Endothelial cell (in vitro differentiated cells): Measurements from ENCODE around the gene NKAIN2. TPM values are rescaled to one million over a fixed set of nuclear protein-coding genes. Genes with fewer than 3 reads are reported as not detected.

Experiments used
- DNase-seq: peaks from one replicate; pipeline ENCODE4 v3.0.0; 2021; ENCODE audit warnings: low spot score
- H3K27ac Mint-ChIP-seq: one replicate; pipeline ENCODE4 v1.8.0; 2021; ENCODE audit warnings: mixed read lengths, inconsistent platforms; ENCODE audit not compliant: unreplicated experiment
- H3K27me3 Mint-ChIP-seq: one replicate; pipeline ENCODE4 v1.8.0; 2021; ENCODE audit warnings: mild to moderate bottlenecking, moderate library complexity, mixed read lengths, inconsistent platforms; ENCODE audit not compliant: unreplicated experiment
- H3K36me3 Mint-ChIP-seq: one replicate; pipeline ENCODE4 v1.8.0; 2021; ENCODE audit warnings: mild to moderate bottlenecking, low read depth, mixed read lengths, inconsistent platforms; ENCODE audit not compliant: unreplicated experiment
- H3K4me1 Mint-ChIP-seq: one replicate; pipeline ENCODE4 v1.8.0; 2021; ENCODE audit warnings: mild to moderate bottlenecking, mixed read lengths, inconsistent platforms; ENCODE audit not compliant: unreplicated experiment
- H3K4me3 Mint-ChIP-seq: one replicate; pipeline ENCODE4 v1.8.0; 2021; ENCODE audit warnings: mild to moderate bottlenecking, mixed read lengths, inconsistent platforms; ENCODE audit not compliant: unreplicated experiment
- H3K9me3 Mint-ChIP-seq: one replicate; pipeline ENCODE4 v1.8.0; 2021; ENCODE audit warnings: mixed read lengths, inconsistent platforms; ENCODE audit not compliant: unreplicated experiment
- total RNA-seq: library from RNA; stranded (reverse); fragmentation: NEBNext Ultra II Directional; extraction: Animal tissue kit (Norgen Biotek cat#: 25700); gene quantifications from one replicate; pipeline ENCODE4 v1.2.1, GENCODE V29; 2021; ENCODE audit not compliant: unreplicated experiment
- TF ChIP-seq, protein P1 (sequence below): fragments of 200-600 bp; sonication (generic); IDR thresholded peaks from one replicate; pipeline ENCODE4 v1.5.0; 2021; ENCODE audit warnings: antibody characterized with exemption; ENCODE audit not compliant: unreplicated experiment

Gene NKAIN2
- total RNA-seq, 1 donor from 2014 or later: 9.5 TPM

DNA sequence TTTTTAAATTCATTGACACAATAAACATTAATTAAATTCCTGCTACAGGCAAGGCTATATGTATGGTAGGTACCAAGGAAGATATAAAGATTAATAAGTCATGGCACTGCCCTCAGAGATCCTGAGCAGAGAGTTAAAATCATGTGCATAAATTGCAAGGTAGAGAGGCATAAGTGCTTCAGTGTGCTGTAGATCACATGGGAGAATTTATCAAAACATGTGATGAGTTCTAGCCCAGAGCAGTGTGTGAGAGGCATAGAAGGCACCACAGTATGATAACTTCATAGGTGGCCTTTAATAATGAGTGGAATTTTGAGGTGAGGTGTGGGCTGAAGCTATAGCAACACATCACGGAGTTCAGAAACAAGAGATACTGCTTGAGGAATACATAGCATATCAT is 692.7 kb downstream of the NKAIN2 start:
- H3K9me3 Mint-ChIP-seq: no peaks in the 10 kb centered on the region
- DNase-seq: no peak
- H3K27me3 Mint-ChIP-seq: no peaks in the 10 kb centered on the region
- no peak overlapping the region for H3K4me3 Mint-ChIP-seq
- H3K36me3 Mint-ChIP-seq: no peaks in the 10 kb centered on the region
- no peaks in the 10 kb centered on the region for H3K4me1 Mint-ChIP-seq
- TF ChIP-seq, protein P1, sequence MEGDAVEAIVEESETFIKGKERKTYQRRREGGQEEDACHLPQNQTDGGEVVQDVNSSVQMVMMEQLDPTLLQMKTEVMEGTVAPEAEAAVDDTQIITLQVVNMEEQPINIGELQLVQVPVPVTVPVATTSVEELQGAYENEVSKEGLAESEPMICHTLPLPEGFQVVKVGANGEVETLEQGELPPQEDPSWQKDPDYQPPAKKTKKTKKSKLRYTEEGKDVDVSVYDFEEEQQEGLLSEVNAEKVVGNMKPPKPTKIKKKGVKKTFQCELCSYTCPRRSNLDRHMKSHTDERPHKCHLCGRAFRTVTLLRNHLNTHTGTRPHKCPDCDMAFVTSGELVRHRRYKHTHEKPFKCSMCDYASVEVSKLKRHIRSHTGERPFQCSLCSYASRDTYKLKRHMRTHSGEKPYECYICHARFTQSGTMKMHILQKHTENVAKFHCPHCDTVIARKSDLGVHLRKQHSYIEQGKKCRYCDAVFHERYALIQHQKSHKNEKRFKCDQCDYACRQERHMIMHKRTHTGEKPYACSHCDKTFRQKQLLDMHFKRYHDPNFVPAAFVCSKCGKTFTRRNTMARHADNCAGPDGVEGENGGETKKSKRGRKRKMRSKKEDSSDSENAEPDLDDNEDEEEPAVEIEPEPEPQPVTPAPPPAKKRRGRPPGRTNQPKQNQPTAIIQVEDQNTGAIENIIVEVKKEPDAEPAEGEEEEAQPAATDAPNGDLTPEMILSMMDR: no peak
- H3K27ac Mint-ChIP-seq: no peak overlapping the region

DNA sequence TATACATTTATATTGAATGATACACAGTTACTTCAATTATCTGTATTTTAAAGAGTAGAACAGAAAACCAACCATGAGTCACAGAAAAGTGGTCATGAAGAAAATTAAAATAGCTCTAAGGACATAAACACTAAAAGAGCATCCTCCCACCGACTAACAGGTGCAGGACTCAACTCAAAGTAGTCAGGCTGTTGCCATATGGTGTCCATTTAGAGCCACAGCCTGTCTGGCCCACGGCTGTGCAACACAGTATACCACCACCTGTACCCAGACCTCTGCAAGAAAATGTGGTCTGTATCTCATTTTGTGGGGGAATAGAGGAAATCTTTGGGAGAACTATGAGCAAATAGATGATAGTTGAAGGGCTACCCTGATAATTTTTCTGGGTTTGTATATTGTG is 708.8 kb downstream of the NKAIN2 start:
- TF ChIP-seq, protein P1: no peak
- peaks cover 3% of the 10 kb centered on the region for H3K4me1 Mint-ChIP-seq
- H3K27ac Mint-ChIP-seq: no peak overlapping the region
- no peaks in the 10 kb centered on the region for H3K36me3 Mint-ChIP-seq
- no peak overlapping the region for H3K4me3 Mint-ChIP-seq
- H3K9me3 Mint-ChIP-seq: no peaks in the 10 kb centered on the region
- H3K27me3 Mint-ChIP-seq: no peaks in the 10 kb centered on the region
- no peak for DNase-seq

DNA sequence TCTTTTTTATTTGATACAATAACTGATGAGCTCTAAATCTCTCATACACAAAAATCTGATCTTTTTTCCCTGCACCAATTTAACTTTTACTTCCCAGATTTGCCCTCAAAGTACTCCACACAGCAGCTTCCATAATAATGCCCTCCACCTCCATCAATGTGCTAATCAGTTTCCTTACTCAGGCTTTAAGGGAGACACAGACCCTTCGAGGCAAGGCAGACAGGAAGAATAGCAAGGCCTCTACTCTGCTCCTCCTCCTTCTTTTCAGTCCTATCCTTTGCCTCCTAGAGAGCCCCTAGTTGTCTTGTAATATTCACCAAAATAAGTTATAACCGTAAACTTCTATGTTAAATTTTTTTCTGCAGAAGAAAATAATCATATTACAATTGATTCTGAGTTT is 713.7 kb downstream of the NKAIN2 start:
- TF ChIP-seq, protein P1: no peak
- DNase-seq: no peak
- Mint-ChIP-seq H3K27me3 (no peaks in the 10 kb centered on the region), H3K4me3 (no peak overlapping the region), H3K4me1 (peaks cover 3% of the 10 kb centered on the region), H3K36me3 (no peaks in the 10 kb centered on the region), H3K27ac (no peak overlapping the region), H3K9me3 (no peaks in the 10 kb centered on the region)

DNA sequence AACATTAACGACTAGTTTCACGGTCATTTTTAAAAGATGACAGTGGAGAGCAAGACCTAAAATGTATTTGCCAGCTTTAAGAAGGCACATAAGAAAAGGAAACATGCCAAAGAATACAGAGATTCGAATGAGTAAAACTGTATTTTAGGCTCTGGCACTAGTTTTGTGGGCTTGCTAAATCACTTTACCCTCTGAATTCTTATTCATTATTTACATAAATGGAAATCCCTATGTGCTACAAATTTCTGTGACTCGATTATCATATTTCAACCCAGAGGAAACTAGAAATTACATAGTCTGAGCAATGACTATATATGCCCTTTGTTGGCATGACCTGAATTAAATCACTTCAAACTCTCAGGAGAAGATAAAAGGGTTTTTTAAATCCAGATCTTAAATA is 716.8 kb downstream of the NKAIN2 start:
- TF ChIP-seq, protein P1: no peak
- H3K4me3 Mint-ChIP-seq: no peak overlapping the region

DNA sequence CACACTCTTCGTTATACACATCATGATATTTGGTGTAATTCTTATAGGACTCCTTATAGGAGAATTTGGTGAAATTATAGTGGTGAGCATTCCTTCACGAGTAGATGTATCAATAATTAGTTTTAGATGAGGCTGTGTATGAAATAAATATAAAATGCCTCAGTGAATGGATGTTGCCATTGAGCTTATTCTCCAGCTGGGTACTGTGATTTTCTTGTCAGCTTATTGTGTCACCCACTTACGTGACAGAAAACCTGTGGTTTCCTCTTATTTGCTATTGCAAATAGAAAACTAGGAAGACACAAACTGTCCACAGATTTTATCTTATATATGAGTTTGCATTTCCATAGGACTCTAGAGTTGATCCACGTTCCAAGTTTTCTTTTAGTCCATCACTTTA is 718.7 kb downstream of the NKAIN2 start:
- no peaks in the 10 kb centered on the region for H3K27me3 Mint-ChIP-seq
- H3K36me3 Mint-ChIP-seq: no peaks in the 10 kb centered on the region
- H3K27ac Mint-ChIP-seq: no peak overlapping the region
- TF ChIP-seq, protein P1: no peak
- no peak overlapping the region for H3K4me3 Mint-ChIP-seq
- no peaks in the 10 kb centered on the region for H3K9me3 Mint-ChIP-seq
- peaks cover 1% of the 10 kb centered on the region for H3K4me1 Mint-ChIP-seq
- DNase-seq: no peak

More for the DNA sequence above, 716.8 kb downstream of the NKAIN2 start:
- Mint-ChIP-seq H3K9me3 (no peaks in the 10 kb centered on the region), H3K4me1 (peaks cover 3% of the 10 kb centered on the region), H3K27ac (no peak overlapping the region), H3K36me3 (no peaks in the 10 kb centered on the region), H3K27me3 (no peaks in the 10 kb centered on the region)
- DNase-seq: no peak
